SK-N-SH (cell line): ENCODE results near the gene ATXN7. TPM values are rescaled to one million over a fixed set of nuclear protein-coding genes. Genes with fewer than 3 reads are reported as not detected.

ENCODE experiments used
- CTCF ChIA-PET: fragments of 300-600, 350-600 bp; formaldehyde crosslinking; extraction: SDS; loops from one replicate; lab custom pipeline; 2021; lab: Yijun Ruan, JAX
- POLR2A ChIA-PET: fragments of 350-600 bp; sonication (Branson Sonifier 250); formaldehyde crosslinking; extraction: SDS; loops from one replicate; lab custom pipeline; 2020; ENCODE audit warnings: antibody characterized with exemption, inconsistent platforms; lab: Yijun Ruan, JAX
- DNase-seq: peaks from one replicate; pipeline ENCODE4 v3.0.0; 2012
- H2AFZ ChIP-seq: fragments of 200-600 bp; sonication (generic); 2 replicates; pipeline ENCODE4 v1.8.1; 2016; ENCODE audit warnings: antibody characterized with exemption, mild to moderate bottlenecking, low read depth
- H3F3A ChIP-seq: fragments of 200-600 bp; sonication (generic); replicated peaks from 2 replicates; pipeline ENCODE3; 2016; ENCODE audit warnings: antibody characterized with exemption, mild to moderate bottlenecking; ENCODE audit not compliant: insufficient read depth
- H3K27ac ChIP-seq, 2 experiments: fragments of 200-500 bp in 1 of 2; fragments of 200-600 bp in 1 of 2; sonication (Bioruptor generic) in 1 of 2; sonication (generic), shearing (Covaris generic) in 1 of 2; 2 replicates each; pipeline versions ENCODE4 v1.5.1 to v1.6.1; 2014 to 2016; ENCODE audit warnings: low read depth in 2 of 2, inconsistent platforms in 1 of 2, low read length in 1 of 2, mild to moderate bottlenecking in 1 of 2, mixed read lengths in 1 of 2
- H3K27me3 ChIP-seq: fragments of 200-600 bp; sonication (generic), shearing (Covaris generic); 2 replicates; pipeline ENCODE4 v1.6.1; 2016; ENCODE audit warnings: mixed run types; ENCODE audit not compliant: insufficient read depth
- H3K36me3 ChIP-seq, 2 experiments: fragments of 200-500 bp in 1 of 2; fragments of 200-600 bp in 1 of 2; sonication (Bioruptor generic) in 1 of 2; sonication (generic) in 1 of 2; replicated peaks in 1 of 2; 2 replicates each; pipeline versions ENCODE3 to v1.5.1; 2014 to 2016; ENCODE audit warnings: low read length in 1 of 2, mild to moderate bottlenecking in 1 of 2; ENCODE audit not compliant: insufficient read depth in 2 of 2, control insufficient read depth in 1 of 2
- H3K4me1 ChIP-seq, 2 experiments: fragments of 200-500 bp in 1 of 2; fragments of 200-600 bp in 1 of 2; sonication (Bioruptor generic) in 1 of 2; sonication (generic), shearing (Covaris generic) in 1 of 2; 2 replicates each; pipeline versions ENCODE4 v1.5.1 to v1.6.1; 2014 to 2016; ENCODE audit warnings: low read depth in 1 of 2, low read length in 1 of 2, mixed run types in 1 of 2; ENCODE audit not compliant: insufficient read depth in 2 of 2, control insufficient read depth in 1 of 2
- H3K4me2 ChIP-seq: fragments of 200-600 bp; sonication (generic), shearing (Covaris generic); 2 replicates; pipeline ENCODE4 v1.6.1; 2017; ENCODE audit warnings: mixed run types
- H3K4me3 ChIP-seq, 2 experiments: fragments of 200-500 bp in 1 of 2; fragments of 200-600 bp in 1 of 2; sonication (Bioruptor generic) in 1 of 2; sonication (generic), shearing (Covaris generic) in 1 of 2; 2 replicates each; pipeline versions ENCODE4 v1.5.1 to v1.8.1; 2014 to 2016; ENCODE audit warnings: low read depth in 2 of 2, inconsistent platforms in 1 of 2, low read length in 1 of 2, mild to moderate bottlenecking in 1 of 2, mixed read lengths in 1 of 2, moderate library complexity in 1 of 2
- H3K79me2 ChIP-seq: fragments of 200-600 bp; sonication (generic); 2 replicates; pipeline ENCODE4 v1.8.1; 2017; ENCODE audit warnings: mild to moderate bottlenecking; ENCODE audit not compliant: insufficient read depth
- H3K9ac ChIP-seq: fragments of 200-600 bp; sonication (generic); 2 replicates; pipeline ENCODE4 v1.6.1; 2017; ENCODE audit warnings: mixed run types
- H3K9me2 ChIP-seq: fragments of 200-600 bp; sonication (generic); 2 replicates; pipeline ENCODE4 v1.6.1; 2017; ENCODE audit warnings: mixed run types
- H3K9me3 ChIP-seq: fragments of 200-600 bp; sonication (generic); 2 replicates; pipeline ENCODE4 v1.6.1; 2017; ENCODE audit warnings: mixed run types, mild to moderate bottlenecking, moderate library complexity
- H4K20me1 ChIP-seq: fragments of 200-600 bp; sonication (generic); 2 replicates; pipeline ENCODE4 v1.6.1; 2017; ENCODE audit warnings: mild to moderate bottlenecking, mixed run types; ENCODE audit not compliant: insufficient read depth
- CHD2 ChIP-seq: fragments of 150-350 bp; IDR thresholded peaks from 2 replicates; pipeline ENCODE4 v1.6.1; 2018; ENCODE audit warnings: low read length; ENCODE audit not compliant: partially characterized antibody
- EZH2phosphoT487 ChIP-seq: fragments of 200-600 bp; sonication (generic); IDR thresholded peaks from 2 replicates; pipeline ENCODE4 v1.6.1; 2017; ENCODE audit warnings: low read depth, mixed run types, mild to moderate bottlenecking, antibody characterized with exemption, moderate library complexity, borderline replicate concordance
- FOXJ3 ChIP-seq: sonication (generic); formaldehyde crosslinking; IDR thresholded peaks from 2 replicates; pipeline ENCODE4 v1.5.1; 2020; ENCODE audit warnings: mild to moderate bottlenecking, missing genetic modification reagents
- GABPA ChIP-seq: IDR thresholded peaks from 2 replicates; pipeline ENCODE4 v1.4.0; 2012; ENCODE audit warnings: low read depth, mild to moderate bottlenecking
- JUND ChIP-seq: IDR thresholded peaks from 2 replicates; pipeline ENCODE4 v1.4.0; 2012
- MXI1 ChIP-seq: IDR thresholded peaks from 2 replicates; pipeline ENCODE4 v1.6.1; 2012; ENCODE audit warnings: mild to moderate bottlenecking, low read depth, low read length, improper control_type of control experiment
- RAD21 ChIP-seq: IDR thresholded peaks from 2 replicates; pipeline ENCODE4 v1.6.1; 2012; ENCODE audit warnings: mild to moderate bottlenecking, low read length
- RFX5 ChIP-seq: IDR thresholded peaks from 2 replicates; pipeline ENCODE4 v1.6.1; 2012; ENCODE audit warnings: mild to moderate bottlenecking, improper control_type of control experiment, low read length
- SIN3A ChIP-seq: IDR thresholded peaks from 2 replicates; pipeline ENCODE4 v1.6.1; 2012; ENCODE audit warnings: low read depth, mild to moderate bottlenecking, low read length, moderate library complexity, borderline replicate concordance
- TCF12 ChIP-seq: IDR thresholded peaks from 2 replicates; pipeline ENCODE4 v1.4.0; 2012
- TEAD4 ChIP-seq: IDR thresholded peaks from 2 replicates; pipeline ENCODE4 v1.4.0; 2012; ENCODE audit warnings: mild to moderate bottlenecking, borderline replicate concordance; ENCODE audit not compliant: insufficient read depth
- YY1 ChIP-seq: IDR thresholded peaks from 2 replicates; pipeline ENCODE4 v1.4.0; 2012; ENCODE audit warnings: low read depth, mild to moderate bottlenecking
- WGBS: methylation state at CpG from one replicate; pipeline ENCODE4 v1.1.6; 2017; ENCODE audit warnings: low lambda C conversion rate; 5-methylcytosine and 5-hydroxymethylcytosine counted together
- polyA plus RNA-seq, 3 experiments: library from polyadenylated mRNA; depleted of rRNA; stranded (reverse); fragments of >200 nt; gene quantifications; 2 replicates each; pipeline ENCODE4 v1.2.3, GENCODE V29; 2012
- TF ChIP-seq, protein P1 (sequence below): IDR thresholded peaks from 2 replicates; pipeline ENCODE4 v1.4.0; 2012; ENCODE audit warnings: low read depth, borderline replicate concordance
- TF ChIP-seq, protein P2 (sequence below): fragments of 200-600 bp; sonication (generic); IDR thresholded peaks from 2 replicates; pipeline ENCODE4 v1.6.1; 2017; ENCODE audit warnings: antibody characterized with exemption, mild to moderate bottlenecking, moderate library complexity
- TF ChIP-seq, protein P3 (sequence below): IDR thresholded peaks from 2 replicates; pipeline ENCODE4 v1.4.0; 2012; ENCODE audit warnings: low read depth
- TF ChIP-seq, protein P4 (sequence below): IDR thresholded peaks from 2 replicates; pipeline ENCODE4 v1.6.1; 2012; ENCODE audit warnings: mild to moderate bottlenecking, low read depth, low read length, moderate library complexity
- TF ChIP-seq, protein P5 (sequence below): IDR thresholded peaks from 2 replicates; pipeline ENCODE4; 2012
- TF ChIP-seq, protein P6 (sequence below): IDR thresholded peaks from 2 replicates; pipeline ENCODE4 v1.4.0; 2012; ENCODE audit warnings: low read depth, borderline replicate concordance
- TF ChIP-seq, protein P7 (sequence below): fragments of 150-350 bp; IDR thresholded peaks from 2 replicates; pipeline ENCODE4 v1.6.1; 2016; ENCODE audit warnings: mild to moderate bottlenecking, low read depth, low read length
- TF ChIP-seq, protein P8 (sequence below): fragments of 150-350 bp; IDR thresholded peaks from 2 replicates; pipeline ENCODE4 v1.6.1; 2017; ENCODE audit warnings: antibody characterized with exemption, low read length, low read depth, borderline replicate concordance

ATXN7 gene
- polyA plus RNA-seq, 1 of the 3 experiments (the other 2 are of a cell fraction): 6.2 TPM

DNA sequence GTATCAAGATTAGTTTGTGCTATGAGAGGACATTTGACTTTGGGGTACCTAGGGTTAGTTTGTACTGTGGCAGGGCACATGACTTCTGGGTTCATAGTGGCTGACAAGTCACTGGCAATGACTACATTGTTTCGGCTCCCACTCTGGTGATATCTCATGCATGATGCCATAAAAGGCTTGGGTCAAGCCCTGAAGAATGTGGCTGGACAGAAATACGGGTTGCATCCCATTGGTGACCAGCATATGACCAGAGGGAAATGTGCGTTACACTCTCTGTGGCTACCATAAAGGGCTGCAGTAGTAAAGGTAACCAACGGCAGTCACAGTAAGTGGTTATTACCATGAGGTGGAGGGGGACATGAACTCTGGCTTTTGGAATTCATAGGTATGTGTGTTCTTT lies 18.5 kb upstream of the ATXN7 start:
- H3K27me3 ChIP-seq: no peaks in the 10 kb centered on the region
- peaks cover 4% of the 10 kb centered on the region for H3F3A ChIP-seq
- H4K20me1 ChIP-seq: 0 out of 2 replicates have a peak, but pooled peaks cover 3% of the 10 kb centered on the region
- H3K9me2 ChIP-seq: no peaks in the 10 kb centered on the region
- no peaks in the 10 kb centered on the region for H3K9me3 ChIP-seq
- WGBS: 98% methylated on average over 4 of the region's 4 CpGs
- no peaks in the 10 kb centered on the region; a peak in 1 of 4 replicates for H3K4me1 ChIP-seq
- H3K4me2 ChIP-seq: no peak overlapping the region
- H3K36me3 ChIP-seq: peaks cover 0 to 3% of the 10 kb centered on the region in 2 experiments
- TF ChIP-seq RFX5: no peak
- TF ChIP-seq, protein P1, sequence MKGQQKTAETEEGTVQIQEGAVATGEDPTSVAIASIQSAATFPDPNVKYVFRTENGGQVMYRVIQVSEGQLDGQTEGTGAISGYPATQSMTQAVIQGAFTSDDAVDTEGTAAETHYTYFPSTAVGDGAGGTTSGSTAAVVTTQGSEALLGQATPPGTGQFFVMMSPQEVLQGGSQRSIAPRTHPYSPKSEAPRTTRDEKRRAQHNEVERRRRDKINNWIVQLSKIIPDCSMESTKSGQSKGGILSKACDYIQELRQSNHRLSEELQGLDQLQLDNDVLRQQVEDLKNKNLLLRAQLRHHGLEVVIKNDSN: no peak
- TF ChIP-seq, protein P2, sequence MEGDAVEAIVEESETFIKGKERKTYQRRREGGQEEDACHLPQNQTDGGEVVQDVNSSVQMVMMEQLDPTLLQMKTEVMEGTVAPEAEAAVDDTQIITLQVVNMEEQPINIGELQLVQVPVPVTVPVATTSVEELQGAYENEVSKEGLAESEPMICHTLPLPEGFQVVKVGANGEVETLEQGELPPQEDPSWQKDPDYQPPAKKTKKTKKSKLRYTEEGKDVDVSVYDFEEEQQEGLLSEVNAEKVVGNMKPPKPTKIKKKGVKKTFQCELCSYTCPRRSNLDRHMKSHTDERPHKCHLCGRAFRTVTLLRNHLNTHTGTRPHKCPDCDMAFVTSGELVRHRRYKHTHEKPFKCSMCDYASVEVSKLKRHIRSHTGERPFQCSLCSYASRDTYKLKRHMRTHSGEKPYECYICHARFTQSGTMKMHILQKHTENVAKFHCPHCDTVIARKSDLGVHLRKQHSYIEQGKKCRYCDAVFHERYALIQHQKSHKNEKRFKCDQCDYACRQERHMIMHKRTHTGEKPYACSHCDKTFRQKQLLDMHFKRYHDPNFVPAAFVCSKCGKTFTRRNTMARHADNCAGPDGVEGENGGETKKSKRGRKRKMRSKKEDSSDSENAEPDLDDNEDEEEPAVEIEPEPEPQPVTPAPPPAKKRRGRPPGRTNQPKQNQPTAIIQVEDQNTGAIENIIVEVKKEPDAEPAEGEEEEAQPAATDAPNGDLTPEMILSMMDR: no peak
- no peak for TF ChIP-seq JUND
- TF ChIP-seq, protein P3, sequence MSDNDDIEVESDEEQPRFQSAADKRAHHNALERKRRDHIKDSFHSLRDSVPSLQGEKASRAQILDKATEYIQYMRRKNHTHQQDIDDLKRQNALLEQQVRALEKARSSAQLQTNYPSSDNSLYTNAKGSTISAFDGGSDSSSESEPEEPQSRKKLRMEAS: no peak
- TF ChIP-seq, protein P4, sequence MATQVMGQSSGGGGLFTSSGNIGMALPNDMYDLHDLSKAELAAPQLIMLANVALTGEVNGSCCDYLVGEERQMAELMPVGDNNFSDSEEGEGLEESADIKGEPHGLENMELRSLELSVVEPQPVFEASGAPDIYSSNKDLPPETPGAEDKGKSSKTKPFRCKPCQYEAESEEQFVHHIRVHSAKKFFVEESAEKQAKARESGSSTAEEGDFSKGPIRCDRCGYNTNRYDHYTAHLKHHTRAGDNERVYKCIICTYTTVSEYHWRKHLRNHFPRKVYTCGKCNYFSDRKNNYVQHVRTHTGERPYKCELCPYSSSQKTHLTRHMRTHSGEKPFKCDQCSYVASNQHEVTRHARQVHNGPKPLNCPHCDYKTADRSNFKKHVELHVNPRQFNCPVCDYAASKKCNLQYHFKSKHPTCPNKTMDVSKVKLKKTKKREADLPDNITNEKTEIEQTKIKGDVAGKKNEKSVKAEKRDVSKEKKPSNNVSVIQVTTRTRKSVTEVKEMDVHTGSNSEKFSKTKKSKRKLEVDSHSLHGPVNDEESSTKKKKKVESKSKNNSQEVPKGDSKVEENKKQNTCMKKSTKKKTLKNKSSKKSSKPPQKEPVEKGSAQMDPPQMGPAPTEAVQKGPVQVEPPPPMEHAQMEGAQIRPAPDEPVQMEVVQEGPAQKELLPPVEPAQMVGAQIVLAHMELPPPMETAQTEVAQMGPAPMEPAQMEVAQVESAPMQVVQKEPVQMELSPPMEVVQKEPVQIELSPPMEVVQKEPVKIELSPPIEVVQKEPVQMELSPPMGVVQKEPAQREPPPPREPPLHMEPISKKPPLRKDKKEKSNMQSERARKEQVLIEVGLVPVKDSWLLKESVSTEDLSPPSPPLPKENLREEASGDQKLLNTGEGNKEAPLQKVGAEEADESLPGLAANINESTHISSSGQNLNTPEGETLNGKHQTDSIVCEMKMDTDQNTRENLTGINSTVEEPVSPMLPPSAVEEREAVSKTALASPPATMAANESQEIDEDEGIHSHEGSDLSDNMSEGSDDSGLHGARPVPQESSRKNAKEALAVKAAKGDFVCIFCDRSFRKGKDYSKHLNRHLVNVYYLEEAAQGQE: no peak
- no peak for TF ChIP-seq FOXJ3 (CRISPR knock-in tag)
- no peak for TF ChIP-seq YY1
- TF ChIP-seq RAD21: no peak
- no peak for TF ChIP-seq EZH2phosphoT487
- TF ChIP-seq, protein P5, sequence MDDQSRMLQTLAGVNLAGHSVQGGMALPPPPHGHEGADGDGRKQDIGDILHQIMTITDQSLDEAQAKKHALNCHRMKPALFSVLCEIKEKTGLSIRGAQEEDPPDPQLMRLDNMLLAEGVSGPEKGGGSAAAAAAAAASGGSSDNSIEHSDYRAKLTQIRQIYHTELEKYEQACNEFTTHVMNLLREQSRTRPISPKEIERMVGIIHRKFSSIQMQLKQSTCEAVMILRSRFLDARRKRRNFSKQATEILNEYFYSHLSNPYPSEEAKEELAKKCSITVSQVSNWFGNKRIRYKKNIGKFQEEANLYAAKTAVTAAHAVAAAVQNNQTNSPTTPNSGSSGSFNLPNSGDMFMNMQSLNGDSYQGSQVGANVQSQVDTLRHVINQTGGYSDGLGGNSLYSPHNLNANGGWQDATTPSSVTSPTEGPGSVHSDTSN: no peak
- TF ChIP-seq, protein P6, sequence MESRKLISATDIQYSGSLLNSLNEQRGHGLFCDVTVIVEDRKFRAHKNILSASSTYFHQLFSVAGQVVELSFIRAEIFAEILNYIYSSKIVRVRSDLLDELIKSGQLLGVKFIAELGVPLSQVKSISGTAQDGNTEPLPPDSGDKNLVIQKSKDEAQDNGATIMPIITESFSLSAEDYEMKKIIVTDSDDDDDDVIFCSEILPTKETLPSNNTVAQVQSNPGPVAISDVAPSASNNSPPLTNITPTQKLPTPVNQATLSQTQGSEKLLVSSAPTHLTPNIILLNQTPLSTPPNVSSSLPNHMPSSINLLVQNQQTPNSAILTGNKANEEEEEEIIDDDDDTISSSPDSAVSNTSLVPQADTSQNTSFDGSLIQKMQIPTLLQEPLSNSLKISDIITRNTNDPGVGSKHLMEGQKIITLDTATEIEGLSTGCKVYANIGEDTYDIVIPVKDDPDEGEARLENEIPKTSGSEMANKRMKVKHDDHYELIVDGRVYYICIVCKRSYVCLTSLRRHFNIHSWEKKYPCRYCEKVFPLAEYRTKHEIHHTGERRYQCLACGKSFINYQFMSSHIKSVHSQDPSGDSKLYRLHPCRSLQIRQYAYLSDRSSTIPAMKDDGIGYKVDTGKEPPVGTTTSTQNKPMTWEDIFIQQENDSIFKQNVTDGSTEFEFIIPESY: no peak
- TF ChIP-seq TCF12: no peak
- no peak for TF ChIP-seq TEAD4
- no peak for TF ChIP-seq GABPA
- TF ChIP-seq CHD2: no peak
- TF ChIP-seq MXI1: no peak
- TF ChIP-seq, protein P7, sequence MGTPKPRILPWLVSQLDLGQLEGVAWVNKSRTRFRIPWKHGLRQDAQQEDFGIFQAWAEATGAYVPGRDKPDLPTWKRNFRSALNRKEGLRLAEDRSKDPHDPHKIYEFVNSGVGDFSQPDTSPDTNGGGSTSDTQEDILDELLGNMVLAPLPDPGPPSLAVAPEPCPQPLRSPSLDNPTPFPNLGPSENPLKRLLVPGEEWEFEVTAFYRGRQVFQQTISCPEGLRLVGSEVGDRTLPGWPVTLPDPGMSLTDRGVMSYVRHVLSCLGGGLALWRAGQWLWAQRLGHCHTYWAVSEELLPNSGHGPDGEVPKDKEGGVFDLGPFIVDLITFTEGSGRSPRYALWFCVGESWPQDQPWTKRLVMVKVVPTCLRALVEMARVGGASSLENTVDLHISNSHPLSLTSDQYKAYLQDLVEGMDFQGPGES: no peak
- TF ChIP-seq, protein P8, sequence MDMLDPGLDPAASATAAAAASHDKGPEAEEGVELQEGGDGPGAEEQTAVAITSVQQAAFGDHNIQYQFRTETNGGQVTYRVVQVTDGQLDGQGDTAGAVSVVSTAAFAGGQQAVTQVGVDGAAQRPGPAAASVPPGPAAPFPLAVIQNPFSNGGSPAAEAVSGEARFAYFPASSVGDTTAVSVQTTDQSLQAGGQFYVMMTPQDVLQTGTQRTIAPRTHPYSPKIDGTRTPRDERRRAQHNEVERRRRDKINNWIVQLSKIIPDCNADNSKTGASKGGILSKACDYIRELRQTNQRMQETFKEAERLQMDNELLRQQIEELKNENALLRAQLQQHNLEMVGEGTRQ: no peak
- TF ChIP-seq SIN3A: no peak
- CTCF ChIA-PET: interaction anchor here (0.7 to 1.3 kb wide), 4 partner anchors 9 to 496 kb away, joined by 3 read pairs; no protein-coding TSS in a partner anchor
- no peak overlapping the region for H2AFZ ChIP-seq
- H3K27ac ChIP-seq: no peak overlapping the region
- peaks cover 51% of the 10 kb centered on the region; the same call in 1 of the 2 replicates for H3K79me2 ChIP-seq
- H3K9ac ChIP-seq: no peak overlapping the region
- DNase-seq: no peak
- POLR2A ChIA-PET: no interaction called here
- H3K4me3 ChIP-seq: no peak overlapping the region
